HCT116 (cell line): Measurements from ENCODE around the gene TRPV5. TPM values are rescaled to one million over a fixed set of nuclear protein-coding genes. Genes with fewer than 3 reads are reported as not detected.

ENCODE experiments used
- ATAC-seq: fragments of 200-7000 bp; cut with Tn5 transposase; 2 replicates; pipeline ENCODE4 v1.9.1; 2020; ENCODE audit warnings: mild to moderate bottlenecking, moderate library complexity
- BruUV-seq: library from RNA; stranded (reverse); fragments of 400-500 nt; replicated peaks from 2 replicates; lab custom pipeline; 2021; lab: Mats Ljungman, UMichigan
- CTCF ChIA-PET: fragments of 300-600 bp; sonication (Branson Sonifier 250); formaldehyde crosslinking; loops from one replicate; lab custom pipeline; 2021; ENCODE audit warnings: antibody characterized with exemption; lab: Charles Lee
- POLR2A ChIA-PET: fragments of 300-600, 350-600 bp; sonication (Branson Sonifier 250); formaldehyde crosslinking; loops from one replicate; lab custom pipeline; 2021; ENCODE audit warnings: antibody characterized with exemption; lab: Charles Lee
- RAD21 ChIA-PET, 2 experiments: fragments of 300-600 bp; sonication (Branson Sonifier 250); formaldehyde crosslinking; loops; one replicate each; lab custom pipeline; 2023; ENCODE audit warnings: low total read pairs in 2 of 2; ENCODE audit not compliant: uncharacterized antibody in 2 of 2, unreplicated experiment in 2 of 2, low non-redundant PET in 1 of 2; lab: Charles Lee
- DNase-seq: peaks from one replicate; pipeline ENCODE4 v3.0.0-alpha.2; 2010; ENCODE audit warnings: low read depth, low spot score
- H2AFZ ChIP-seq: fragments of 200-600 bp; shearing (Covaris generic), sonication (generic); 2 replicates; pipeline ENCODE4 v1.6.1; 2017; ENCODE audit warnings: low read depth, mixed run types, mixed read lengths, antibody characterized with exemption, low read length; ENCODE audit not compliant: poor library complexity, severe bottlenecking
- H3K27ac ChIP-seq: 2 replicates; pipeline ENCODE4 v1.5.1; 2012; ENCODE audit warnings: low read depth, low read length
- H3K27me3 ChIP-seq: fragments of 200-600 bp; sonication (generic); 2 replicates; pipeline ENCODE4 v1.6.1; 2016; ENCODE audit warnings: mixed run types, low read length, mixed read lengths; ENCODE audit not compliant: insufficient read depth
- H3K36me3 ChIP-seq, 2 experiments: fragments of 200-500 bp in 1 of 2; fragments of 200-600 bp in 1 of 2; sonication (Bioruptor generic) in 1 of 2; sonication (generic) in 1 of 2; 2 replicates each; pipeline versions ENCODE4 v1.5.1 to v1.6.1; 2014 to 2016; ENCODE audit warnings: low read length in 2 of 2, inconsistent platforms in 1 of 2, mixed read lengths in 1 of 2, mixed run types in 1 of 2; ENCODE audit not compliant: insufficient read depth in 2 of 2, control insufficient read depth in 1 of 2
- H3K4me1 ChIP-seq, 2 experiments: fragments of 200-600 bp in 1 of 2; sonication (generic) in 1 of 2; 2 replicates each; pipeline versions ENCODE4 v1.5.1 to v1.6.1; 2012 to 2017; ENCODE audit warnings: low read length in 2 of 2, inconsistent platforms in 1 of 2, mild to moderate bottlenecking in 1 of 2, mixed read lengths in 1 of 2, mixed run types in 1 of 2, moderate library complexity in 1 of 2; ENCODE audit not compliant: insufficient read depth in 2 of 2, control insufficient read depth in 1 of 2
- H3K4me2 ChIP-seq: fragments of 200-600 bp; sonication (generic); 2 replicates; pipeline ENCODE4 v1.6.1; 2017; ENCODE audit warnings: mixed run types, low read length, mixed read lengths
- H3K4me3 ChIP-seq, 2 experiments: fragments of 200-600 bp in 1 of 2; sonication (generic) in 1 of 2; replicated peaks in 1 of 2; 2 replicates each; pipeline ENCODE4 v1.5.1; 2011 to 2016; ENCODE audit warnings: low read length in 2 of 2, control low read depth in 1 of 2, low read depth in 1 of 2, mild to moderate bottlenecking in 1 of 2, mixed read lengths in 1 of 2, mixed run types in 1 of 2
- H3K79me2 ChIP-seq: fragments of 200-600 bp; sonication (generic); 2 replicates; pipeline ENCODE4 v1.6.1; 2017; ENCODE audit warnings: mild to moderate bottlenecking, mixed run types, low read length, moderate library complexity, mixed read lengths; ENCODE audit not compliant: insufficient read depth
- H3K9ac ChIP-seq: fragments of 200-600 bp; sonication (generic); 2 replicates; pipeline ENCODE4 v1.6.1; 2016; ENCODE audit warnings: low read length, mixed read lengths
- H3K9me2 ChIP-seq: fragments of 200-600 bp; sonication (generic), shearing (Covaris generic); 2 replicates; pipeline ENCODE4 v1.6.1; 2017; ENCODE audit warnings: mixed run types, mild to moderate bottlenecking, moderate library complexity; ENCODE audit not compliant: insufficient read depth
- H3K9me3 ChIP-seq, 2 experiments: fragments of 200-500 bp in 1 of 2; fragments of 200-600 bp in 1 of 2; sonication (Bioruptor generic) in 1 of 2; sonication (generic) in 1 of 2; 2 replicates each; pipeline ENCODE4 v1.6.1; 2014 to 2017; ENCODE audit warnings: low read length in 2 of 2, mixed read lengths in 2 of 2, inconsistent platforms in 1 of 2, low read depth in 1 of 2, mild to moderate bottlenecking in 1 of 2, mixed run types in 1 of 2, moderate library complexity in 1 of 2; ENCODE audit not compliant: control insufficient read depth in 1 of 2, insufficient read depth in 1 of 2
- H4K20me1 ChIP-seq: fragments of 200-600 bp; sonication (generic), shearing (Covaris generic); 2 replicates; pipeline ENCODE4 v1.6.1; 2017; ENCODE audit warnings: mixed run types, mild to moderate bottlenecking, moderate library complexity; ENCODE audit not compliant: insufficient read depth
- ATF3 ChIP-seq: IDR thresholded peaks from 2 replicates; pipeline ENCODE4 v1.6.1; 2012
- CBX3 ChIP-seq: IDR thresholded peaks from 2 replicates; pipeline ENCODE4 v1.6.1; 2012; ENCODE audit warnings: low read depth
- CEBPB ChIP-seq: IDR thresholded peaks from 2 replicates; pipeline ENCODE4 v1.6.1; 2012; ENCODE audit warnings: low read depth
- EGR1 ChIP-seq: IDR thresholded peaks from 2 replicates; pipeline ENCODE4 v1.6.1; 2012; ENCODE audit warnings: low read depth
- EZH2 ChIP-seq: fragments of 200-600 bp; sonication (generic); IDR thresholded peaks from 2 replicates; pipeline ENCODE4 v1.6.1; 2017; ENCODE audit warnings: antibody characterized with exemption, mixed run types
- JUND ChIP-seq: IDR thresholded peaks from 2 replicates; pipeline ENCODE4 v1.6.1; 2012
- MAX ChIP-seq: IDR thresholded peaks from 2 replicates; pipeline ENCODE4 v1.6.1; 2012
- POLR2A ChIP-seq: IDR thresholded peaks from 2 replicates; pipeline ENCODE4 v1.7.0; 2011; ENCODE audit warnings: borderline replicate concordance; ENCODE audit not compliant: insufficient read depth, insufficient read length; ENCODE audit errors: extremely low read depth
- REST ChIP-seq: IDR thresholded peaks from 2 replicates; pipeline ENCODE4 v1.6.1; 2012; ENCODE audit warnings: low read depth
- SIN3A ChIP-seq: IDR thresholded peaks from 2 replicates; pipeline ENCODE4 v1.6.1; 2012; ENCODE audit warnings: low read depth
- SRF ChIP-seq: IDR thresholded peaks from 2 replicates; pipeline ENCODE4 v1.6.1; 2012; ENCODE audit warnings: low read depth
- TCF7L2 ChIP-seq: IDR thresholded peaks from 2 replicates; pipeline ENCODE4 v1.7.0; 2011; ENCODE audit warnings: borderline replicate concordance, inconsistent platforms; ENCODE audit not compliant: insufficient read depth, insufficient read length; ENCODE audit errors: extremely low read depth
- YY1 ChIP-seq: IDR thresholded peaks from 2 replicates; pipeline ENCODE4 v1.6.1; 2011; ENCODE audit warnings: low read length, low read depth, moderate library complexity, mild to moderate bottlenecking; ENCODE audit not compliant: insufficient replicate concordance; ENCODE audit errors: extremely low read depth
- ZBTB33 ChIP-seq: IDR thresholded peaks from 2 replicates; pipeline ENCODE4 v1.6.1; 2011; ENCODE audit warnings: mild to moderate bottlenecking, low read length, moderate library complexity; ENCODE audit not compliant: insufficient replicate concordance; ENCODE audit errors: extremely low read depth
- ZNF274 ChIP-seq: fragments of 200-500 bp; sonication (Bioruptor generic); IDR thresholded peaks from 2 replicates; pipeline ENCODE4 v1.6.1; 2014; ENCODE audit warnings: mild to moderate bottlenecking, low read depth, low read length, inconsistent platforms
- intact Hi-C: fragments of 100-400 bp; cut with micrococcal nuclease; formaldehyde crosslinking; loops from 2 replicates; pipeline ENCODE4 v1.10.0; 2022
- total RNA-seq: library from RNA; stranded (reverse); gene quantifications from one replicate; pipeline ENCODE4 v1.2.1, GENCODE V29; 2021; ENCODE audit not compliant: unreplicated experiment
- TF ChIP-seq, protein P1 (sequence below), 3 experiments: fragments of 200-600 bp in 1 of 3; sonication (generic) in 1 of 3; IDR thresholded peaks in 2 of 3; conservative IDR thresholded peaks in 1 of 3; 2 replicates each; pipeline ENCODE4 v1.5.1; 2012 to 2017; ENCODE audit warnings: low read depth in 2 of 3, low read length in 2 of 3, antibody characterized with exemption in 1 of 3, borderline replicate concordance in 1 of 3, control low read depth in 1 of 3, mild to moderate bottlenecking in 1 of 3, mixed read lengths in 1 of 3, mixed run types in 1 of 3, moderate library complexity in 1 of 3; ENCODE audit not compliant: insufficient read depth in 1 of 3

TRPV5 gene
- total RNA-seq, 1 experiment from 2014 or later = not detected

GRCh38 chr7:142948603-142949002 lies 15.1 kb upstream of the TRPV5 start:
- Histone ChIP-seq H3K9ac (no peak overlapping the region), H4K20me1 (no peaks in the 10 kb centered on the region), H2AFZ (no peak overlapping the region), H3K79me2 (no peaks in the 10 kb centered on the region), H3K9me2 (no peaks in the 10 kb centered on the region), H3K27me3 (peaks cover 11% of the 10 kb centered on the region), H3K4me1 (no peaks in the 10 kb centered on the region), H3K27ac (no peak overlapping the region), H3K36me3 (no peaks in the 10 kb centered on the region), H3K9me3 (no peaks in the 10 kb centered on the region), H3K4me2 (no peak overlapping the region), H3K4me3 (no peak overlapping the region)
- RAD21 ChIA-PET = no interaction called here
- BruUV-seq = no TSS peak
- no peak for ATAC-seq
- CTCF ChIA-PET = no interaction called here
- POLR2A ChIA-PET = no interaction called here
- DNase-seq = no peak
- intact Hi-C loops = no loop called here
- no peak for TF ChIP-seq SRF
- no peak for TF ChIP-seq JUND
- no peak for TF ChIP-seq POLR2A
- TF ChIP-seq MAX = no peak
- TF ChIP-seq ATF3 = no peak
- no peak for TF ChIP-seq REST
- TF ChIP-seq EGR1 = no peak
- TF ChIP-seq CBX3 = no peak
- TF ChIP-seq ZBTB33 = no peak
- TF ChIP-seq SIN3A = no peak
- no peak for TF ChIP-seq EZH2
- TF ChIP-seq, protein P1, sequence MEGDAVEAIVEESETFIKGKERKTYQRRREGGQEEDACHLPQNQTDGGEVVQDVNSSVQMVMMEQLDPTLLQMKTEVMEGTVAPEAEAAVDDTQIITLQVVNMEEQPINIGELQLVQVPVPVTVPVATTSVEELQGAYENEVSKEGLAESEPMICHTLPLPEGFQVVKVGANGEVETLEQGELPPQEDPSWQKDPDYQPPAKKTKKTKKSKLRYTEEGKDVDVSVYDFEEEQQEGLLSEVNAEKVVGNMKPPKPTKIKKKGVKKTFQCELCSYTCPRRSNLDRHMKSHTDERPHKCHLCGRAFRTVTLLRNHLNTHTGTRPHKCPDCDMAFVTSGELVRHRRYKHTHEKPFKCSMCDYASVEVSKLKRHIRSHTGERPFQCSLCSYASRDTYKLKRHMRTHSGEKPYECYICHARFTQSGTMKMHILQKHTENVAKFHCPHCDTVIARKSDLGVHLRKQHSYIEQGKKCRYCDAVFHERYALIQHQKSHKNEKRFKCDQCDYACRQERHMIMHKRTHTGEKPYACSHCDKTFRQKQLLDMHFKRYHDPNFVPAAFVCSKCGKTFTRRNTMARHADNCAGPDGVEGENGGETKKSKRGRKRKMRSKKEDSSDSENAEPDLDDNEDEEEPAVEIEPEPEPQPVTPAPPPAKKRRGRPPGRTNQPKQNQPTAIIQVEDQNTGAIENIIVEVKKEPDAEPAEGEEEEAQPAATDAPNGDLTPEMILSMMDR (IDR thresholded peaks at IDR 0.05 in 2 of 3, conservative IDR thresholded peaks at IDR 0.05 in 1 of 3; ENCODE audit: borderline replicate concordance in 1 of 3, insufficient read depth in 1 of 3, low read depth in 2 of 3, low read length in 2 of 3) = no peak
- TF ChIP-seq TCF7L2 = no peak
- no peak for TF ChIP-seq YY1
- TF ChIP-seq ZNF274 = no peak
- no peak for TF ChIP-seq CEBPB
